ENCODE measurements around the gene CEBPA. TPM values are rescaled to one million over a fixed set of nuclear protein-coding genes. Genes with fewer than 3 reads are reported as not detected.
A peak's percentile ranks its signal among the peaks of the same experiment; 100 is the strongest.

Gene CEBPA
- total and polyA plus RNA-seq, 7 donors = 5.8 to 50.7 (median 9.8) TPM

- Histone ChIP-seq H3K36me3 (ENCODE audit: insufficient read depth in 1 of 2, low read depth in 1 of 2) (no peaks in the 10 kb centered on the region), H3K27ac (no peak overlapping the region), H3K4me3 (no peak overlapping the region), H3K4me1 (peaks cover 7% of the 10 kb centered on the region), H3K27me3 (ENCODE audit: insufficient read depth in 3 of 3, low read length in 2 of 3) (no peaks in the 10 kb centered on the region), H3K9me3 (no peaks in the 10 kb centered on the region)
- DNase-seq (no peak), ATAC-seq (peak in 3 of 4 donors; percentile 50 to 67 (median 62))
- TF ChIP-seq CTCF (IDR thresholded peaks at IDR 0.05) = no peak
- WGBS, 3 donors = 40 to 50% (median 43%) methylated on average over 12 of the region's 12 CpGs
- intact Hi-C loops (cut with DNase I) = loop anchor here in 1 of 2 donors (10.0 kb wide), 1 partner anchor 1126 kb away; no protein-coding TSS in a partner anchor
Measured at GRCh38 chr19:33348301-33349010, 46.1 kb upstream of the CEBPA start.

DNA sequence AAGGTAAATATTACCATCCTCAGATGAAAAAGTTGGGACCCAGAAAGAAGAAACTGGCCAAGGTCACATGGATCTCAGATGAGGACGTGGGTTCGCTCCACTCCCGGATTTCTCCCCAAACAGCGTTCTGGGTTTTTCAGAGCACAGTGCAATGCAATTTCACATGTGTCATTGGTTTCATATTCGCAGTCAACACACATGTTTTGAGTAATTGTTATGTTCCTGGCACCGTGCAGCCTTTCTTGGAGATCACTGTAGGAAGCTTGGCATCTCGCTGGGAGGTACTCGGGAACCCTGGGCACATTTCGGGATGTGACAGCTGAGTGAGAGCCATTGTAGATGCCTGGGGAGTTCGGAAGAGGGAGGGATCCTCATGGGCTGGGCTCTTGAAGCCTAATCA is 45.0 kb upstream of the CEBPA start:
- no peak for TF ChIP-seq CTCF (IDR thresholded peaks at IDR 0.05)
- Histone ChIP-seq H3K9me3 (no peaks in the 10 kb centered on the region), H3K27me3 (ENCODE audit: insufficient read depth in 3 of 3, low read length in 2 of 3) (no peaks in the 10 kb centered on the region), H3K4me3 (no peak overlapping the region), H3K4me1 (peaks cover 7% of the 10 kb centered on the region), H3K27ac (no peak overlapping the region), H3K36me3 (ENCODE audit: insufficient read depth in 1 of 2, low read depth in 1 of 2) (no peaks in the 10 kb centered on the region)
- no peak for ATAC-seq
- intact Hi-C loops (cut with DNase I) = loop anchor here in 1 of 2 donors (10.0 kb wide), 1 partner anchor 1128 kb away; no protein-coding TSS in a partner anchor
- DNase-seq = no peak
- WGBS, 3 donors = 80 to 88% (median 82%) methylated on average over 10 of the region's 10 CpGs

DNA sequence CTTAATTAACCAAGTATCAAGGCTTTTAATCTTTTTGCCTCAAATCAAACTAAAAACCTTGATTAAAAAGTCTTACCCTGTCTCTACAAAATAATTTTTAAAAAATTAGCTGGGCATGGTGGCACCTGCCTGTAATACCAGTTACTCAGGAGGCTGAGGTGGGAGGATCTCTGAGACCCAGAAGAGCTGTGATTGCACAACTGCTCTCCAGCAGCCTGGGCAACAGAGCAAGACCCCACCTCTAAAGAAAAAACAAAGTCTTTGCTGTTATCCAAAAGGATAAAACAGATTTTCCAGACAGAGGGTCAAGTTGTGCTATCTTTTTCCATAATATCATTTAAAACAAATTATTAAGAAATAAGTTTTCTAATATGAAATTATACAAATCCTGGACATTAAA is 44.3 kb upstream of the CEBPA start:
- H3K4me3 ChIP-seq = no peak overlapping the region
- DNase-seq (no peak), ATAC-seq (no peak)
- no peaks in the 10 kb centered on the region for H3K9me3 ChIP-seq
- H3K27ac ChIP-seq = no peak overlapping the region
- peaks cover 7% of the 10 kb centered on the region for H3K4me1 ChIP-seq
- no peaks in the 10 kb centered on the region for H3K27me3 ChIP-seq (ENCODE audit: insufficient read depth in 3 of 3, low read length in 2 of 3)
- TF ChIP-seq CTCF (IDR thresholded peaks at IDR 0.05) = no peak
- intact Hi-C loops (cut with DNase I) = loop anchor here in 1 of 2 donors (10.0 kb wide), 1 partner anchor 1128 kb away; no protein-coding TSS in a partner anchor
- H3K36me3 ChIP-seq (ENCODE audit: insufficient read depth in 1 of 2, low read depth in 1 of 2) = no peaks in the 10 kb centered on the region

DNA sequence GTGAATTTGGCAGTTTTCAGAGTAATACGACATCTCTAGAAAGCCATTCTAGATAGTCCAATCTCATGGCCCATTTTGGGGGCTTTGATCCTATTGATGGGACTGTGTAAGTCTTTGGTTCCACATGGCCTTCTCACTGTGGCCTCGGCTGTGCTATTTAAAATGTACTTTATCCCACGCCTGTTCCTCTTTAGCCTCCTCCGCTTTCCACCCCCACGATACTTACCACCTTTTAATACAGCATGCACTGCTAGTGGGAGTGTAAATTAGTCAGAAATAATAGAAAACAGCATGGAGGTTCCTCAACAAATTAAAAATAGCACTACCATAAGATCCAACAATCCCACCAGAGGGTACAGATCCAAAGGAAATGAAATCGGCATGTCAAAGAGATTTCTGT is 42.8 kb upstream of the CEBPA start:
- ATAC-seq (no peak), DNase-seq (no peak)
- 90 to 95% (median 94%) methylated on average over 6 of the region's 6 CpGs for WGBS, 3 donors
- Histone ChIP-seq H3K36me3 (ENCODE audit: insufficient read depth in 1 of 2, low read depth in 1 of 2) (no peaks in the 10 kb centered on the region), H3K27me3 (ENCODE audit: insufficient read depth in 3 of 3, low read length in 2 of 3) (no peaks in the 10 kb centered on the region), H3K27ac (no peak overlapping the region), H3K9me3 (no peaks in the 10 kb centered on the region), H3K4me3 (no peak overlapping the region), H3K4me1 (peaks cover 7% of the 10 kb centered on the region)
- no peak for TF ChIP-seq CTCF (IDR thresholded peaks at IDR 0.05)
- intact Hi-C loops (cut with DNase I) = loop anchor here in 1 of 2 donors (10.0 kb wide), 1 partner anchor 1130 kb away; no protein-coding TSS in a partner anchor

Data from psoas muscle (tissue), 8 donors.